HG02642 (cell line): ENCODE measurements around the gene ITPKC.
A peak's percentile ranks its signal among the peaks of the same experiment; 100 is the strongest.
"Not testable (repeated sequence)": the region's sequence is repeated elsewhere in the genome, so short reads cannot be mapped to it uniquely, and the experiment has no call there.

Experiments used
- ATAC-seq: cut with Tn5 transposase; IDR thresholded peaks from one replicate; pipeline ENCODE4 v1.9.1; 2021; ENCODE audit warnings: mild to moderate bottlenecking; ENCODE audit not compliant: unreplicated experiment, poor library complexity

ITPKC gene

GRCh38 chr19:40758491-40758890 is 41.6 kb downstream of the ITPKC start:
- no peak for ATAC-seq

- ATAC-seq = no peak
Observed at GRCh38 chr19:40759352-40759751, 42.4 kb downstream of the ITPKC start.

GRCh38 chr19:40762754-40763470 is 46.0 kb downstream of the ITPKC start:
- no peak for ATAC-seq

- ATAC-seq = no peak
Observed at GRCh38 chr19:40763526-40763925, 46.6 kb downstream of the ITPKC start.

GRCh38 chr19:40763963-40764362 is 47.1 kb downstream of the ITPKC start:
- ATAC-seq = no peak

GRCh38 chr19:40766385-40766784 is 49.5 kb downstream of the ITPKC start:
- not testable (repeated sequence) for ATAC-seq

GRCh38 chr19:40768869-40769268 is 52.0 kb downstream of the ITPKC start:
- no peak for ATAC-seq

- not testable (repeated sequence) for ATAC-seq
Observed at GRCh38 chr19:40771101-40771862, 54.4 kb downstream of the ITPKC start.

GRCh38 chr19:40774916-40775631 is 58.2 kb downstream of the ITPKC start, which contains the start of gene MIA:
MIA (plus strand) TSS chr19:40775521; CDS start chr19:40775543, 22 bp downstream.
- ATAC-seq = no peak

GRCh38 chr19:40775632-40776022 is 58.7 kb downstream of the ITPKC start:
- ATAC-seq = no peak

- ATAC-seq = no peak
Observed at GRCh38 chr19:40776364-40776763, 59.5 kb downstream of the ITPKC start.

- ATAC-seq = peak; percentile 68
Observed at GRCh38 chr19:40776932-40777644, 60.2 kb downstream of the ITPKC start.

GRCh38 chr19:40777645-40777936 is 60.7 kb downstream of the ITPKC start:
- no peak for ATAC-seq

GRCh38 chr19:40777937-40778705 is 61.2 kb downstream of the ITPKC start, which contains the start of gene RAB4B:
RAB4B (plus strand) TSS chr19:40778247; CDS start chr19:40778376, 129 bp downstream.
- ATAC-seq = peak; percentile 72

GRCh38 chr19:40778706-40779284 is 61.9 kb downstream of the ITPKC start:
- no peak for ATAC-seq

GRCh38 chr19:40780582-40780981 is 63.7 kb downstream of the ITPKC start:
- no peak for ATAC-seq

- ATAC-seq = no peak
Observed at GRCh38 chr19:40781140-40781539, 64.2 kb downstream of the ITPKC start.

GRCh38 chr19:40783711-40784110 is 66.8 kb downstream of the ITPKC start:
- ATAC-seq = no peak

- ATAC-seq = not testable (repeated sequence)
Observed at GRCh38 chr19:40784146-40784545, 67.2 kb downstream of the ITPKC start.
